Karpas-422 (cell line): Measurements from ENCODE around the gene SKOR1. TPM values are rescaled to one million over a fixed set of nuclear protein-coding genes. Genes with fewer than 3 reads are reported as not detected.

Experiments used
- DNase-seq: peaks from one replicate; pipeline ENCODE4 v3.0.0-alpha.2; 2015
- H2AFZ ChIP-seq: fragments of 200-600 bp; sonication (generic); 2 replicates; pipeline ENCODE4 v1.6.1; 2014; ENCODE audit warnings: antibody characterized with exemption, low read length, mixed read lengths
- H3K27ac ChIP-seq: fragments of 200-600 bp; sonication (generic); 2 replicates; pipeline ENCODE4 v1.5.1; 2014; ENCODE audit warnings: mild to moderate bottlenecking, low read length, moderate library complexity
- H3K27me3 ChIP-seq: fragments of 200-600 bp; sonication (generic); 2 replicates; pipeline ENCODE4 v1.6.1; 2014; ENCODE audit warnings: low read length, mixed read lengths
- H3K36me3 ChIP-seq: fragments of 200-600 bp; sonication (generic); 2 replicates; pipeline ENCODE4 v1.6.1; 2014; ENCODE audit warnings: low read length, mixed read lengths; ENCODE audit not compliant: insufficient read depth
- H3K4me1 ChIP-seq: fragments of 200-600 bp; sonication (generic); 2 replicates; pipeline ENCODE4 v1.6.1; 2014; ENCODE audit warnings: mild to moderate bottlenecking, low read length, mixed read lengths
- H3K4me2 ChIP-seq: fragments of 200-600 bp; sonication (generic); 2 replicates; pipeline ENCODE4 v1.6.1; 2014; ENCODE audit warnings: low read length, low read depth, mild to moderate bottlenecking; ENCODE audit not compliant: poor library complexity, severe bottlenecking
- H3K4me3 ChIP-seq: fragments of 200-600 bp; sonication (generic); 2 replicates; pipeline ENCODE4 v1.5.1; 2014; ENCODE audit warnings: mild to moderate bottlenecking, antibody characterized with exemption, low read length, mixed read lengths
- H3K79me2 ChIP-seq: fragments of 200-600 bp; sonication (generic); 2 replicates; pipeline ENCODE4 v1.6.1; 2014; ENCODE audit warnings: mild to moderate bottlenecking, low read length, mixed read lengths
- H3K9ac ChIP-seq: fragments of 200-600 bp; sonication (generic); 2 replicates; pipeline ENCODE4 v1.6.0; 2014; ENCODE audit warnings: low read length
- H3K9me2 ChIP-seq: fragments of 200-600 bp; sonication (generic), shearing (Covaris generic); replicated peaks from 2 replicates; pipeline ENCODE4 v1.6.0; 2014; ENCODE audit warnings: mild to moderate bottlenecking, low read length, moderate library complexity; ENCODE audit not compliant: insufficient read depth
- H3K9me3 ChIP-seq: fragments of 300-700, 200-600 bp; sonication (generic); 2 replicates; pipeline ENCODE4 v1.6.1; 2014; ENCODE audit warnings: low read length, mixed read lengths
- H4K20me1 ChIP-seq: fragments of 200-600 bp; sonication (generic); 2 replicates; pipeline ENCODE4 v1.6.1; 2014; ENCODE audit warnings: mild to moderate bottlenecking, antibody characterized with exemption, low read length, low read depth; ENCODE audit not compliant: insufficient read depth
- total RNA-seq: library from RNA; depleted of rRNA; stranded (reverse); fragments of >200 nt; shearing (Covaris generic); gene quantifications from 2 replicates; pipeline ENCODE4 v1.2.3, GENCODE V29; 2014; ENCODE audit warnings: low replicate concordance

The SKOR1 gene
- total RNA-seq, 1 experiment from 2014 or later, result 0.45 TPM

- H3K4me2 ChIP-seq, result no peak overlapping the region
- no peak overlapping the region for H3K4me3 ChIP-seq
- no peak for DNase-seq
- no peaks in the 10 kb centered on the region for H3K27me3 ChIP-seq
- H2AFZ ChIP-seq, result no peak overlapping the region
- H3K36me3 ChIP-seq, result peaks cover 4% of the 10 kb centered on the region; the same call in 1 of the 2 replicates
- no peaks in the 10 kb centered on the region for H4K20me1 ChIP-seq
- H3K4me1 ChIP-seq, result peaks cover 19% of the 10 kb centered on the region
- no peak overlapping the region for H3K9ac ChIP-seq
- H3K79me2 ChIP-seq, result no peaks in the 10 kb centered on the region
- no peaks in the 10 kb centered on the region; the same call in 1 of the 2 replicates for H3K9me3 ChIP-seq
- H3K27ac ChIP-seq, result no peak overlapping the region
- no peaks in the 10 kb centered on the region for H3K9me2 ChIP-seq
Observed at GRCh38 chr15:67865766-67866165, 40.5 kb downstream of the SKOR1 start.

GRCh38 chr15:67869701-67870100 is 44.4 kb downstream of the SKOR1 start:
- no peaks in the 10 kb centered on the region for H4K20me1 ChIP-seq
- H3K4me1 ChIP-seq, result no peaks in the 10 kb centered on the region

GRCh38 chr15:67870868-67871408 is 45.6 kb downstream of the SKOR1 start:
- H3K4me2 ChIP-seq, result no peak overlapping the region
- H3K9me2 ChIP-seq, result no peaks in the 10 kb centered on the region
- no peaks in the 10 kb centered on the region; the same call in none of the 2 replicates for H3K9me3 ChIP-seq
- H3K36me3 ChIP-seq, result peaks cover 4% of the 10 kb centered on the region; the same call in 1 of the 2 replicates
- H3K79me2 ChIP-seq, result no peaks in the 10 kb centered on the region
- H4K20me1 ChIP-seq, result no peaks in the 10 kb centered on the region
- H3K27ac ChIP-seq, result no peak overlapping the region
- no peak overlapping the region for H2AFZ ChIP-seq
- no peaks in the 10 kb centered on the region for H3K4me1 ChIP-seq
- no peaks in the 10 kb centered on the region for H3K27me3 ChIP-seq
- H3K9ac ChIP-seq, result no peak overlapping the region
- no peak for DNase-seq
- H3K4me3 ChIP-seq, result no peak overlapping the region

More at GRCh38 chr15:67869701-67870100, 44.4 kb downstream of the SKOR1 start:
- Histone ChIP-seq H3K9me2 (no peaks in the 10 kb centered on the region), H3K27me3 (no peaks in the 10 kb centered on the region), H3K36me3 (peaks cover 4% of the 10 kb centered on the region; the same call in 1 of the 2 replicates), H2AFZ (no peak overlapping the region), H3K27ac (no peak overlapping the region), H3K4me3 (no peak overlapping the region), H3K79me2 (no peaks in the 10 kb centered on the region), H3K9me3 (no peaks in the 10 kb centered on the region; the same call in none of the 2 replicates), H3K9ac (no peak overlapping the region), H3K4me2 (no peak overlapping the region)
- no peak for DNase-seq

GRCh38 chr15:67873777-67874176 is 48.5 kb downstream of the SKOR1 start:
- H3K79me2 ChIP-seq, result no peaks in the 10 kb centered on the region
- H4K20me1 ChIP-seq, result no peaks in the 10 kb centered on the region
- no peak overlapping the region for H3K9ac ChIP-seq
- no peak overlapping the region for H2AFZ ChIP-seq
- no peaks in the 10 kb centered on the region for H3K9me2 ChIP-seq
- H3K9me3 ChIP-seq, result no peaks in the 10 kb centered on the region; the same call in none of the 2 replicates
- H3K36me3 ChIP-seq, result peaks cover 4% of the 10 kb centered on the region; the same call in 1 of the 2 replicates
- no peak overlapping the region for H3K4me3 ChIP-seq
- peaks cover 3% of the 10 kb centered on the region for H3K4me1 ChIP-seq
- no peaks in the 10 kb centered on the region for H3K27me3 ChIP-seq
- H3K27ac ChIP-seq, result no peak overlapping the region
- H3K4me2 ChIP-seq, result no peak overlapping the region
- DNase-seq, result no peak

- Histone ChIP-seq H3K27me3 (no peaks in the 10 kb centered on the region), H2AFZ (no peak overlapping the region), H4K20me1 (no peaks in the 10 kb centered on the region), H3K36me3 (no peaks in the 10 kb centered on the region), H3K4me2 (no peak overlapping the region), H3K9me2 (no peaks in the 10 kb centered on the region), H3K79me2 (no peaks in the 10 kb centered on the region), H3K9me3 (no peaks in the 10 kb centered on the region; the same call in 1 of the 2 replicates), H3K4me1 (peaks cover 23% of the 10 kb centered on the region), H3K27ac (no peak overlapping the region; the same call in 1 of the 2 replicates), H3K4me3 (no peak overlapping the region), H3K9ac (no peak overlapping the region)
- DNase-seq, result no peak
Observed at GRCh38 chr15:67878712-67879206, 53.5 kb downstream of the SKOR1 start.

- Histone ChIP-seq H3K27ac (no peak overlapping the region), H3K4me3 (no peak overlapping the region), H3K27me3 (no peaks in the 10 kb centered on the region), H3K9me2 (no peaks in the 10 kb centered on the region), H3K9me3 (no peaks in the 10 kb centered on the region), H3K79me2 (no peaks in the 10 kb centered on the region), H3K4me1 (peaks cover 30% of the 10 kb centered on the region), H3K4me2 (no peak overlapping the region), H3K36me3 (no peaks in the 10 kb centered on the region), H3K9ac (no peak overlapping the region), H4K20me1 (no peaks in the 10 kb centered on the region), H2AFZ (no peak overlapping the region)
- DNase-seq, result no peak
Observed at GRCh38 chr15:67879440-67880129, 54.3 kb downstream of the SKOR1 start.

- Histone ChIP-seq H2AFZ (no peak overlapping the region), H3K4me2 (no peak overlapping the region)
Observed at GRCh38 chr15:67880651-67881182, 55.4 kb downstream of the SKOR1 start.

More at GRCh38 chr15:67880651-67881182, 55.4 kb downstream of the SKOR1 start:
- Histone ChIP-seq H3K27ac (no peak overlapping the region), H3K9me2 (no peaks in the 10 kb centered on the region), H4K20me1 (no peaks in the 10 kb centered on the region), H3K36me3 (no peaks in the 10 kb centered on the region), H3K9me3 (no peaks in the 10 kb centered on the region), H3K4me3 (no peak overlapping the region), H3K27me3 (peaks cover 6% of the 10 kb centered on the region; the same call in 1 of the 2 replicates), H3K4me1 (peaks cover 36% of the 10 kb centered on the region), H3K79me2 (no peaks in the 10 kb centered on the region), H3K9ac (no peak overlapping the region)
- DNase-seq, result no peak
